ENCODE measurements around the gene SPATA17. TPM values are rescaled to one million over a fixed set of nuclear protein-coding genes. Genes with fewer than 3 reads are reported as not detected.

Gene SPATA17
- total RNA-seq, 1 experiment from 2014 or later, result not detected

GRCh38 chr1:217627431-217627830 is 3.7 kb upstream of the SPATA17 start:
- Histone ChIP-seq H3K27ac (ENCODE audit: low read depth, low read length, poor library complexity, severe bottlenecking) (no peak overlapping the region), H3K27me3 (replicated peaks; ENCODE audit: insufficient read depth, low read depth, low read length, poor library complexity) (no peaks in the 10 kb centered on the region), H3K9me3 (ENCODE audit: low read depth, low read length, poor library complexity, severe bottlenecking) (no peaks in the 10 kb centered on the region), H3K4me3 (ENCODE audit: low read depth, low read length, poor library complexity, severe bottlenecking) (no peak overlapping the region), H3K4me1 (ENCODE audit: insufficient read depth, low read length, poor library complexity, severe bottlenecking) (peaks cover 13% of the 10 kb centered on the region), H3K36me3 (ENCODE audit: insufficient read depth, low read length, poor library complexity, severe bottlenecking) (no peaks in the 10 kb centered on the region)
- BruUV-seq (replicated peaks), result no TSS peak
- ChIA-PET POLR2A (ENCODE audit: low non-redundant PET) (interaction anchor here (0.6 kb wide), 1 partner anchor 1242 kb away, joined by 3 read pairs; no protein-coding TSS in a partner anchor), CTCF (no interaction called here)
- TF ChIP-seq EZH2 (IDR thresholded peaks at IDR 0.05; ENCODE audit: borderline replicate concordance, low read depth, low read length, poor library complexity, severe bottlenecking) (no peak), CTCF (conservative IDR thresholded peaks at IDR 0.05; ENCODE audit: low read depth, low read length) (no peak)
- DNase-seq (ENCODE audit: low spot score), result no peak
- intact Hi-C loops (cut with micrococcal nuclease; ENCODE audit: unreplicated experiment), result no loop called here

- POLR2A ChIA-PET (ENCODE audit: low non-redundant PET), result no interaction called here
- Histone ChIP-seq H3K4me1 (ENCODE audit: insufficient read depth, low read length, poor library complexity, severe bottlenecking) (no peaks in the 10 kb centered on the region), H3K9me3 (ENCODE audit: low read depth, low read length, poor library complexity, severe bottlenecking) (no peaks in the 10 kb centered on the region), H3K4me3 (ENCODE audit: low read depth, low read length, poor library complexity, severe bottlenecking) (no peak overlapping the region), H3K27ac (ENCODE audit: low read depth, low read length, poor library complexity, severe bottlenecking) (no peak overlapping the region), H3K36me3 (ENCODE audit: insufficient read depth, low read length, poor library complexity, severe bottlenecking) (no peaks in the 10 kb centered on the region), H3K27me3 (replicated peaks; ENCODE audit: insufficient read depth, low read depth, low read length, poor library complexity) (peaks cover 18% of the 10 kb centered on the region)
- no peak for TF ChIP-seq EZH2 (IDR thresholded peaks at IDR 0.05; ENCODE audit: borderline replicate concordance, low read depth, low read length, poor library complexity, severe bottlenecking)
- TF ChIP-seq CTCF (conservative IDR thresholded peaks at IDR 0.05; ENCODE audit: low read depth, low read length), result no peak
- no peak for DNase-seq (ENCODE audit: low spot score)
- CTCF ChIA-PET, result no interaction called here
- BruUV-seq (replicated peaks), result no TSS peak
- intact Hi-C loops (cut with micrococcal nuclease; ENCODE audit: unreplicated experiment), result no loop called here
Measured at GRCh38 chr1:217642455-217642854, 11.3 kb downstream of the SPATA17 start.

GRCh38 chr1:217647791-217648190 is 16.6 kb downstream of the SPATA17 start:
- Histone ChIP-seq H3K27ac (ENCODE audit: low read depth, low read length, poor library complexity, severe bottlenecking) (no peak overlapping the region), H3K4me1 (ENCODE audit: insufficient read depth, low read length, poor library complexity, severe bottlenecking) (no peaks in the 10 kb centered on the region), H3K27me3 (replicated peaks; ENCODE audit: insufficient read depth, low read depth, low read length, poor library complexity) (no peaks in the 10 kb centered on the region), H3K36me3 (ENCODE audit: insufficient read depth, low read length, poor library complexity, severe bottlenecking) (no peaks in the 10 kb centered on the region), H3K4me3 (ENCODE audit: low read depth, low read length, poor library complexity, severe bottlenecking) (no peak overlapping the region), H3K9me3 (ENCODE audit: low read depth, low read length, poor library complexity, severe bottlenecking) (no peaks in the 10 kb centered on the region)
- TF ChIP-seq EZH2 (IDR thresholded peaks at IDR 0.05; ENCODE audit: borderline replicate concordance, low read depth, low read length, poor library complexity, severe bottlenecking) (no peak), CTCF (conservative IDR thresholded peaks at IDR 0.05; ENCODE audit: low read depth, low read length) (no peak)
- intact Hi-C loops (cut with micrococcal nuclease; ENCODE audit: unreplicated experiment), result no loop called here
- no TSS peak for BruUV-seq (replicated peaks)
- POLR2A ChIA-PET (ENCODE audit: low non-redundant PET), result no interaction called here
- no peak for DNase-seq (ENCODE audit: low spot score)
- CTCF ChIA-PET, result no interaction called here

Measured in A673 (cell line).